SW 1271 (cell line): Measurements from ENCODE around the gene PTPRN2.

Experiments used
- DNase-seq, 2 experiments: peaks; one replicate each; lab custom pipeline; 2025; lab: John Stamatoyannopoulos, UW

Gene PTPRN2

DNA sequence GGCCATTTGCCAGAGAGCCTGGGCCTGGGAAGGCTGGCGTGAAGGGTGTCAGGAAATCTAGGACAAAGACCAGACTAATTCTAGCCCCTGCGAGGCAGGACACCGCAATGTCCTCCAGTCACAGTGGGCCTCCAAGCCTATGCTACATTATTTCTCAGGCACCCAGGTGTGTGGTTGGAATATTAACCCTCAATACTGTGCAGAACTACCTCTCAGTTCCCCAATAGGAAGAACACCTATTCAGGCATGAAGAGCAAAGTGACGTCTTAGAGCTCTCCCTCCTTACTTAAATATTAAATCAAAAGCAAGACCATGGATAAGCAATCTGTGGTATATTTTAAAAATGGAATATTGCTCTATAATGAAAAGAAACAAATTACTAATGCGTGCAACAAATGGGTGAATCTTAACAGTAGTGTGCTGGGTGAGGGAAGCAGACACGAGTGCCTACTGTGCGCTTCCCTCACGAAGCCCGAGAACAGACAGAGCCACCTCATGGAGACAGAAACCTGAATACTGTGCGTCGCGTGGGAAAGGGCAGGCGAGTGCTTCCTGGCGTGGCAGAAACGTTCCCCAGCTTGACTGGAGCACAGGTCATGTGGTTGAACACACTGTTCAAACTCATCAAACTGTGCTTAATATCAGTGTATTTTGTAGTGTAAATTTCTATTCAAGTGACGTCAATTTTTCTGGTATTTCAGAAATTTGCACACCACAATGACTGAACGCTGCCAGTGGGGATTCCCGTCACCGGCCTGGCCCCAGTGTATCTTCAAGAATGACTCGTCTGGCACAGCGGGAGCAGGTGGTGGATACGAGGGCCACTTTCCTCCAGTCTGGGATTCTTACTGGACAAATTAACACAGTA, 15.5 kb upstream of the PTPRN2 start:
- DNase-seq, result no peak

DNA sequence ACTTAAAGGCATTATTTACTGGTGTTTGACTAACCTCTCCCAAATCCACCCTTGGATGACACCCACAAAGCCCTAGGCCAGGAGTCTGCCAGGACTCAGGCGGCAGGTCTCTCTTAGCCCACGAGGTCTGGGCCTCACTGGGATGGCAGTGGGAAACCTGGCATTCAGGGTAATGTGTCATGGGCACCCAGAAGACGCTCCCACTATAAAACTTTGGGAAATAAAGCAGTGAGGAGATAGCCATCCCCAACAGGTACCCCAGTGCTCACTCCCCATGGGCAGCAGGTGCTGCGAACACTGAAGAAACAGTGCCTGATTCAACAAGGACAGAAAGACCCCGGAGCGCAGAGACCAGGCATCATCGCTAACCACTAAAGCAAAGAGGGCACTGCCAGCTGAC, 14.4 kb upstream of the PTPRN2 start:
- DNase-seq, result no peak

DNA sequence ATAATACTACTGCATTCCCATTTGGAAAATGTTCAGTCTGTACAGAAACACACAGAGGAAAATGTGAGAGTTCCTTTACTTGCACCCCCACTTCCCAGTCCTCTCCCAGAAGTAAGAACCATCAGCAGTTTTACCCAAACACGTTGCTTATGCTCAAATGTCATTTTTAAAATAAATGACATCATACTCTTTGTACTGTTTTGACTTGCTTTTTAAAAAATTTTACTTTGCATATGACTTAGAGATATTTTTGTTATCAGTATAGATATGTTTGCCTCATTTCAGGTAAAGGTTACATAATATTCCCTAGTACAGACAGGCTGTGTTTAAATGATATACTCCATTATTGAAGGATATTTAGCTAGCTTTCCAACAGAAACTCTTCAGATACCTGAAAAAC, 13.5 kb upstream of the PTPRN2 start:
- no peak for DNase-seq

DNA sequence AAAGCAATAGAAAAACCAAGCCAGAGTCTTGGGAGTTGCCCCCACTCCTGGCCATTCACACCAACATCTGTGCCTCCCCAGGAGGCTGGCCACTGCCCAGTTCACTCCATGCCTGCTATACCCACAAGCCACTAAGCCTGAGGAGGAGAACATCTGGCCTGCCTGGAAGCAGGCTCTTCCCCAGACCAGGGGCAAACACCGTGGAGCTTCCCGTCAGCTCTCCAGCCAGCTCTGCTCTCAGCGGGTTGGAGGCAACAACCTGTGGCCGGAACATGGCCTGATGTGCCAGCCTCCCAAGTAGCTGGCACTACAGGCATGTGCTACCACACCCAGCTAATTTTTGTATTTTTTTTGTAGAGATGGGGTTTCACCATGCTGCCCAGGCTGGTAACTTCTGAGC, 9.1 kb upstream of the PTPRN2 start:
- no peak for DNase-seq

DNA sequence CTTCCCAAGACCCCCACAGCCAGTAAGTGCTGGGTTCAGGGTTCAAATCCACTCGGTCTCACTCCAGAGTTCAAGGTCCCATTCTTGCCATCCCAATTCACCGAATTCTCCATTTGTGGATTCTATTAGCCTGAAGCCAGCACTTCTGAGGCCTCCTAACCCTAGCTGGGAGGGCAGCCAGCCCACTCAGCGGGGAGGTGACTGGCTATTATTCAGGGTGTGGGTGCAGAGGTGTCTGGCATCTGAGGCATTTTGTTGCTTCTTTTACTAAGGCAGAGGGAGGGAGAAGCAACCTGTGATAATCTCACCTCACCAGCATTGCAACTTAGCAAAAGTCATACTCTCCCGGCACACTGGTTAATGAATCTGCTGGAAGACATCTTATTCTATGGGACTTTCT, 8.7 kb upstream of the PTPRN2 start:
- no peak for DNase-seq

DNA sequence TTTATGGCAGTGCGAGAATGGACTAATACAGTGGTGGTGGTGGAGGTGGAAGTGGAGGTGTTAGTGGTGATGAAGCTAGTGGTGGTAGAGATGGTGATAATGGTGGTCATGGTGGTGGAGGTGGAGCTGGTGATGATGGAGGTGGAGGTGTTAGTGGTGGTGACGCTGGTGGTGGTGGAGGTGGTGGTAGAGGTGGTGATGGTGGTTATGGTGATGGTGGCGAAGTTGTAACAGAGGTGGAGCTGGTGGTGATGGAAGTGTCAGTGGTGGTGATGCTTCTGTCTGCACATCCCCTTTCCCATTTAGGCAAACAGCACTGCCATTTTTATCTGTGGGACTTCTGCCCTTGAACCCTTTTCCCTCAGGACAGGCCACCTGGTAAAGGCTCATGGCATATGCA, 7.4 kb upstream of the PTPRN2 start:
- no peak for DNase-seq

DNA sequence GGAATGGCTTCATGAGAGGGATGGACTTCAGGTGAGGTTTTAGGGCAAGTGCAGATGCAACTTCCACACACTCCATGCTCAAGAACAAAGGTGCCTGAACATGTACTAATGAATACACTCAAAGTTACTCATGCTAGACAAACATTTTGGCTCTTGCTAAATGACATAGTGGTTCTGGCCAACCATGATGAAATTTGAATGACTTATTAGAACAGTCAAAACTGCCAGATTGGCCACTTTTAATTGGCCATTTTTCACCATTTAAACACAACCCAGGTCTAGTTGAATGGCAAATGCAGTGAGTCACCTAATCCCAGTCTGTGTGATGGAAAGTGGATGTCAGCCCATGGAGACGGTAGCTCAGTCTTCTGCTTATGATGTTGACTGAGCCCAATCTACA, 4.9 kb upstream of the PTPRN2 start:
- DNase-seq, result no peak

DNA sequence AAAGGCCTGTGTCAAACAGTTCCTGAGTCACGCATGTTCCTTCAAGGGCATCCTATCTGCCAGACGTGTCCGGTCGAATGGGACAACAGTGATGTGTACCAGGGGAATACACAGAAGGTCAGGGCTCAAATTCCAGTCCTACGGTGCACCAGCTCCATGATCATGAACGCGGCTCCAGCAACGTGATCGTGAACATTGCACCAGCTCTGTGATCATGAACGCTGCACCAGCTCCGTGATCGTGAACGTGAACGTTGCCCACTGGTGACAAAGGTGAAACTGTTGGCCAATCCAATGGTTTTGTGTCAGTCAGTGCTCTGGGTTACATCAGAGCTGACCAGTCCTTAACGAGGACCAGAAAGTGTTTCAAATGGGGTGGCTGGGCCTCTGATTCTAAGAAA, 4.3 kb upstream of the PTPRN2 start:
- no peak for DNase-seq

DNA sequence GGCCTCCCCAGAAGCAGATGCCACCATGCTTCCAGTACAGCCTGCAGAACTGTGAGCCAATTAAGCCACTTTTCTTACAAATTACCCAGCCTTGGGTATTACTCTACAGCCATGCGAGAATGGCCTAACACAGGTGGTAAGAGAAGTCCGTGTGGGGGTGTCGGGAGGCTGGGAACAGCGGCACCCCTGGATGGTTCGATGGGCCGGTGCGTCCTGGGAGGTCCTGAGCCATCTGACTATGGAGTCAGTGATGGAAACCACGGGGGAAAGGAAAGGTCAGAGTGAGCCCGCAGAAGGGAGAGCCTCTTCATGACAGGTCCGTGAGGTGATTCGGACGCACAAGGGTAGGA, 2.5 kb upstream of the PTPRN2 start:
- no peak for DNase-seq

DNA sequence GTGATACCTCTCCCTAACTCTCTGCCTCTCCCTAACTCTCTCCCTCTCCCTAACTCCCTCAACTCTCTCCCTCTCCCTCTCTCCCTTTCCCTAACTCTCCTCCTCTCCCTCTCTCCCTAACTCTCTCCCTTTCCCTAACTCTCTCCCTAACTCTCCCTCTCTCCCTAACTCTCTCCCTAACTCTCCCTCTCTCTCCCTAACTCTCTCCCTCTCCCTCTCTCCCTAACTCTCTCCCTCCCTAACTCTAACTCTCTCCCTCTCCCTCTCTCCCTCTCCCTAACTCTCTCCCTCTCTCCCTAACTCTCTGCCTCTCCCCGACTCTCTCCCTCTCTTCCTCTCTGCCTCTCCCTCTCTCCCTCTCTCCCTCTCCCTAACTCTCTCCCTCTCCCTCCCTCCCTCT, 2.0 kb upstream of the PTPRN2 start:
- no peak for DNase-seq

DNA sequence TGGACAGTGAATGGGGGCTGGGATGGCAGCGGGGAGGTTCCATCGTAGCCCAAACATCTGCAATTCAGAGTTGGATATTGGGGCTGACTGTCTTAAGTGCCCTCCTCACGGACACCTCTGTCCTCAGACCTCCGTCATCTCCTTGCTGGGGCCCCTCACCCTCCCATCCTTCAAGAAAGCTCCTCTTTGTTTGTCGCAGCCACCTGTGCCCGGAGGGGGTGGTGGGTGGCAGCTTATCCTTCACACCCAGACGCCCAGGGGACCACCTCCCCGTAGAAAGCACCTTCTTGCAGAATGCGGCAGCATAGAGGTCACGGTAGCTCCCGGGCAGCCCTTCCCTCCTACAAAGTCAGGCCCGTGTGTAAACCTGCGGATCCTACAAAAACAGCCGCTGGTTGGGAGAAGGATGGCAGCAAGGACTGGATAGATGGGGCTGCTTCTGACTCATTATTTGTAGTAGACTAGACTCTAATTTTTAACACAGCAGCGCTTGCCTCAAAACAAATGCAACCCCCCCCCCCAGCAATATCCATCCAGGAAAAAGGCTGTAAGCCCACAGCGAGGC, 1.3 kb upstream of the PTPRN2 start:
- no peak for DNase-seq

DNA sequence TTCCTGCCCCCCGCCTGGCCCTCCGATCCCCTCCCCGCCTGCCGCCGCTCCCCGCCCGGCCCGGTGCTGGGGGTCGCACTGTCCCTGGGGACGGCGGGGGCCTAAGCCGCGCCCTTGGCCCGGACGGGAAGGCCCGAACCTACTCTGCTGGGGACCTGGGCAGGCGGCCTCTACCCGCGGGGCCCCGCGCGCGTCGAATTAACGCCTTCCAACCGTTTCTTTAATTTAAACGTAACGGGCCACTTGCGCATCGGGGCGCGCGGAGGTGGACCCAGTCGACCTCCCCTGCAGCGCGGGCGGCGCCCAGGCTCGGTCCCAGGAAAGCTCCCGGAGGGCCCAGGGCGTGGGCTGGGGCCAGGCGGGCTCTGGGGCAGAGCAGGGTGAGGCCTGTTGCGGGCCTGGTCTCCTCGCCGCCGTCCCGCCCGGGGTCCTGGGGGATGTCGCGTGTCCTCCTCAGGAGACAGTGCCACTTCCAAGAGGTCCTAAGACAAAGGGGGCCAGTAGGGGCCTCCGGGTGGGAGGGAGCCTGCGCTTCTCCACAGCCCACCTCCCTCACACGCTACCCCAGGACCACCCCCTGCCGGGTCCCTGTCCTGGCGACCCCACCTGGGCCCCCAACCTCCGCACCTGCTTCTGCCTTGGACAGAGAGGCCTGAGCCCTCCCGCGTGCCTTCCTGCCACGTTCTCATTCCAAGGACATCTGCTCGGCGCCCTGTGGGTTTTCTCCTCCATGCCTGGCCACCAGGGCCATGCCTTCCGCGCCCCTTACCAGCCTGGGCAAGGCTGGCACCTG, 658 bp upstream of the PTPRN2 start:
- no peak for DNase-seq

DNA sequence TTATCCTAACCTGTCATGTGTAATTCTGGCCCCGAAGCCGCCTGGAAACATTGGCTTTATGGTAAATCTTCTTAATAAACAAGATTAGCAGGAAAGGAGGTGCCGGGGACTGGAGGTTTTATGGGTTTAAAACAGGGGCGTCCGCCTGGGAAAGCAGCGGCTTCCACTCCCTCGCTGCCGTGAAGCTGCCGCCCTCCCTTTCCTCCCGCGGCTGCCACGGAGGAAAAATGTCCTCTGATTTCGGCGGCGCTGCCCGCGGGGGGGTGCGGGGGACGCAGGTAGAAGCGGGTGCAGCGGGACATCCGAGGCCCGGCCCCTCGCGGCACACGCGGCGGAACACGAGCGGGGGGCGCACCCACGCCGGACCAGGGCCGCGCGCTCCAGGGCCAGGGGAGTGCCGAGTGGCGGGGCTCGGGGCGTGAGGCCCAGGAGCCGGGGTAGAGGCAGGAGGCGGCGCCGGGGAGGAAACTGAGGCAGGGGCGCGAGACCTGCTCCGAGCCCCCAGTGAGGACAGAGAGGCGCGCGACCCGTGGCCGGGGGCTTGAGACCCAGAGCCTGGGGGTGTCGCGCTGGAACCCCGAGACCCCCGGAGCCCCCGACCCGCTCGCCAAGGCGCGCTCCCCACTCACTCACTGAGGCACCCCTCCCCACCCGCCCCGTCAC, 993 bp downstream of the PTPRN2 start:
- DNase-seq, result no peak

DNA sequence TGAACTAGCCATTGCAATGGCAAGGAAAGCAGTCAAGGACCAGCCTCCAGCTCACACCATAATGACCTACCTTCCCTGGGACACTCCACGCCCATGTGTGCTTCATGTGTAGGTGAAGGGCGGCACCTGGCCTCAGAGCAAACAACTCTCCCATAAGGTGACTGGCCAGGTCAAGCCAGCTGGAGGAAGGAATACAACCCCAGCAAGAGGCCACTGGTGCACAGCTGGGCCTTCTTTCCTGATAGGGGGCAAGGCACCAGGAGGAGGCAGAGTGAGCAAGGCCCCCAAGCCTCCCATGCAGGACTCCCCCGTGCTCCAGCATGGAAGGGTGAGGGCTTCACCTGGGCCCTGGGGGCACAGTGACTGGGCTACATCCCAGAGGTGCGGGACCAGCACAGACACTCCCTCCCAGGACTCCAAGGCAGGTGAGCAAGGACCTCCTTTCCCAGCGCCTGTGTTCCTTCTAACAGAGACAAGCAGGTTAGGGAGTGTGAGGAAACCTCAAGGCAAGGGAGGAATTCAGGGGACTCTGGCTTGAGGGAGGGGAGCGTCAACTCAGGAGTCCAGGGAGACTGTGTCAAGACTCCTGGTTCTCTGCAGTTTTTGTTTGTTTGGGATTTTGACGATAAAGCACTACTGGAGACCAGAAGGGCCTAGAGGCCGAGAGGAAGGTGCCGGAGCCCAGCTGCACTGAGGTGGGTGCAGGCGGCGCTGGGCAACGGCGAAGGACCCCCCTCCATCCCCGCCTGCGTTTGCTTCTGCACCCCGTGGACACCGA, 1.7 kb downstream of the PTPRN2 start:
- DNase-seq, result no peak

DNA sequence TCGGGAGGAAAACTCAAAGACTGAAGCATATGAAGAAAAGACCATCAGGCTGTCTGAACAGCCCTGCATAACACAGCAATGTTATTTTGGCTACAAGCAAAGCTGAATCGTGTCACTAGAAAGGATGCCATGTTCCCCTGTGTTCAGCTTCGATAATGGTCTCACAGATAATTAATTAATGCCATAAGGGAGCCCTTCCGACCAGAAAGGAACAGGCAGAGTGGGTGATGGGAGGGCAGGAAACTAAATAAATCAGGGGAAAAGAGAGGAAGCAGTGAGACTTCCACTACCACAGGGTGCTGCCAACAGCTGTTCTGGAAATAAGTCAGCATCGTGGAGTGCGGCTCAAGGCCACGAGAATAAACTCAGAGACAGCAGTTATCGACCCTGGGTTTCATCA, 3.2 kb downstream of the PTPRN2 start:
- DNase-seq, result no peak

DNA sequence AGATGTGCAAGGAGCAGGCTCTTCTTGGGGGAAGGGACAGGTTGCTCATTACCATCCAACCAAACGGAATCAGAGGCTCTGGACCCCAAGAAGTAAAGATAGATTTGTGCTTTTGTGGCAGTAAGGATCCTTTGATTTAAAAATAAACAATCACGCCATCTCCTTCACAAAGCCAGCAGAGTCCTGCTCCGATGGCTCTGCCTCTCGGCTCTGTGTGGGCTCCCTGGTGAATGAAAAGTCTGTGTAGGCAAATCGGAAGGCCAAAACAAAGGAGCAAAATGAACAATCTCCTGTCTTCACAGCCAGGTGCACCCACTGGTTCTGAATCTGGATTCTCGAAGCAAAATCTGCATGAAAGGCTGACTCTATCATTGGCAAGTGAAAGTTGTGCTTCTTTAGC, 3.8 kb downstream of the PTPRN2 start:
- DNase-seq, result no peak

DNA sequence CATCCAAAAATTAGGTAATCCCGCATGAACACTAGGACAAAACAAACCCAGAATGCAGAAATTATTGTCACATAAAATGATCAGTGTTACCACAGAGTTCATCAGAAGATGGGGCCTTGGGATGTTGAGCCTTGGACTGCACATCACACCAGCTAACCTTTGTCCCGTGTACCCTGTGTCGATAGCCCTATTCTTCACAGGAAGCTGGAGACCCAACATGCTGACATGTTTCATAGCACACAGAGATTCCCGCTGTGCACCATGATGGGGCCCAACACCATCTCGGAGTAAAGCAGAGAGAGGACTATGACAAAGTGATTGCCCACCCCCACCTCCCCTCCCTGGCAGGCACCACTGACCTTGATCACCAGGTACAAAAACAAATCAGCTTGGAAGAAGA, 4.5 kb downstream of the PTPRN2 start:
- DNase-seq, result no peak

DNA sequence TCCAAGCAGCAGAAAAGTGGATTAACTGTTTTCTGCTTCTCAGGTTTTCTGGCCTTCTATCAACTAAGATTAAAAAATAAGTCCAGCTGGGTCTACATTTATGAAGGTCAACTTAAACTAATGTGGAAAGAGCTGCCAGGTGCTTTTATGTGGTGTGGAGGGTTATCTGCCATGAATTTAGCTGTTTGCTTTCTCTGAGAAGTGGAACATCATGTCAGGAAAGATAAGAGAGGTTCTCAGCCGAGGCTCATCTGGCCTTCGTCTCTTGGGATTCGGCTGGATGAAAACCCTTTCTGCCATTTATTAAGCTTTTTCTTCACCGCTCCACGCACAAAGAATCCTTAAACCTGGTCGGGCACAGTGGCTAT, 5.5 kb downstream of the PTPRN2 start:
- no peak for DNase-seq

DNA sequence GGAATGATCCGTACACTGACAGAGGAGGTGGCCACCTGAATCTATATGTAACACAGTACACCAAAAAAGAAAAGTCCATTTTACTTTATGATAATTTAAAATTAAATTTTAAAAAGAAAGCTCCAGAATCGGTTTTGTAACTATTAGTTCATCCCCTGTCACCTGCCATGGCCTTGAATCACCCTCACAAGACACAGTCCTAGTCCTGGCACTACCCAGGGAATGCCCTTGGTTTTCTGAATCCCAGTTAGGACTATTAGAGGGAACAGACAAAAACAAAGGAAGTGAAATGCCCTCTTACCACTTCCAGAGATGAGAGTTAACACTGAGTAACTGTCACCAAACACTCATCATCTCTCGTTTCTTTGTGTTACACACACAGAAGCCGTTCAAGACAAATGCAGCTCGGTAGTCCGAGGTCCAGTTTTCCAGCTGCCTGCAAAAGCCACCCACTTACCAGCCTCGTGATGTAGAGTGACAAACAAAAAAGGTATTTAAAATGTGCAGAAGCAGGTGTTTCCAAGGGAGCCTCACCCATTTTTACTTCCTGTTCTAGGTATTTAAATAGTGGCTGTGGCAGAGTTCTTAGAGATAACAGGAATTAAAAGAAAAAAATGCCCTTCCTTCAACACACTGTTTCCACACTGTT, 6.1 kb downstream of the PTPRN2 start:
- DNase-seq, result no peak

DNA sequence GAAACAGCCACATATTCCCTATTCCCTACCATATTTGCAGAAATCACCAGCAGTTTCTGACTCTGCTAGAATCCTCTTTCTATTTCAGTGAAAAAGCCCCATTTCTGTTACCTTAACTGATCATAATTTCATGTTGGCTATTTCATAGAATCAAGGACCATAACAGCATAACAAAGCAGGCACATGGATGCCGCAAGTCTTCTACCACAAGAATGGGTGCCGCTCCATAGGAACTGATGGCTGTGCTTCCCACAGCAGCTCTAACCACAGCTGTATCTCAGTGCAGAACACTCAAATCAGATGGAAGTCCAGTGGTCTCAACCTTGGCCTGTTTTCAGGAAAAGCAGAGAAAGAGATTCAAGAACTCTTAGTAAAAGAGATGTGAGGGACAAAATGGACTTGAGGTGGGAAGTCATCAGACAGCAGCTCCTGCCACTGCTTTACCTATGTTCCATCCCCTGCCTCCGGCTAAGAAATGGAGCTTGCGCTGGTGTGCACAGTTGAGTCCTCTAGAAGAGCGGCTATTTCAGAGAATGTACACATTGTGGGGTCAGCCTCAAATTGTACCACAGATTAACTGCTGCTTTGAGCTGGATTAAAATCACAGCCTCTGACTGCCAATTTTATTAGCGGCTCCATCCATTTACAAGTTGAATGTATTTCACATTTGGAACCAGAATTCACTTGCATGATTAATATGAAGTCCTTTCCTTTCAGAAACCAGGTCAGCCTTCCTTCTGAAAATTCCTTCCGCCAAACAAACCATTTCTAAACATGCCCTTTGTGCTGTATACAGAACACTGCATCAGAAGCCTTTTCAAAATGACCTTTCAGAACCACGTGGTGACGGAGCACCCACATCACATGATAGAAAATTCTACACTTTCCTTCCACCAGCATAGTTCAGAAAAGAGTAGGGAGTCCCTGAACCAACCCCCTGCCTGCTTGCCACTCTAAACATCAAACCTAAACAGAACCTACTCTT, 7.7 kb downstream of the PTPRN2 start:
- DNase-seq, result no peak
